ENCODE data around the gene MPPED1.

The MPPED1 gene

GRCh38 chr22:43504068-43504467 is 92.3 kb downstream of the MPPED1 start:
- TF ChIP-seq CTCF (IDR thresholded peaks at IDR 0.05; ENCODE audit: insufficient read depth, low read length, missing control alignments) = no peak
- ChIA-PET CTCF (no interaction called here), POLR2A (no interaction called here)
- no peak overlapping the region for H3K4me3 ChIP-seq (ENCODE audit: low read depth, low read length)
- no peak for DNase-seq (ENCODE audit: low read depth, low spot score)

GRCh38 chr22:43504666-43505261 is 93.0 kb downstream of the MPPED1 start:
- TF ChIP-seq CTCF (IDR thresholded peaks at IDR 0.05; ENCODE audit: insufficient read depth, low read length, missing control alignments) = no peak
- DNase-seq (ENCODE audit: low read depth, low spot score) = no peak
- POLR2A ChIA-PET = no interaction called here
- CTCF ChIA-PET = no interaction called here
- no peak overlapping the region for H3K4me3 ChIP-seq (ENCODE audit: low read depth, low read length)

GRCh38 chr22:43505423-43505822 is 93.6 kb downstream of the MPPED1 start:
- TF ChIP-seq CTCF (IDR thresholded peaks at IDR 0.05; ENCODE audit: insufficient read depth, low read length, missing control alignments) = no peak
- POLR2A ChIA-PET = no interaction called here
- CTCF ChIA-PET = no interaction called here

GRCh38 chr22:43505896-43506295 is 94.1 kb downstream of the MPPED1 start:
- no peak overlapping the region for H3K4me3 ChIP-seq (ENCODE audit: low read depth, low read length)
- ChIA-PET POLR2A (no interaction called here), CTCF (no interaction called here)
- TF ChIP-seq CTCF (IDR thresholded peaks at IDR 0.05; ENCODE audit: insufficient read depth, low read length, missing control alignments) = no peak
- no peak for DNase-seq (ENCODE audit: low read depth, low spot score)

More at GRCh38 chr22:43505423-43505822, 93.6 kb downstream of the MPPED1 start:
- no peak overlapping the region for H3K4me3 ChIP-seq (ENCODE audit: low read depth, low read length)
- no peak for DNase-seq (ENCODE audit: low read depth, low spot score)

- DNase-seq (ENCODE audit: low read depth, low spot score) = no peak
- H3K4me3 ChIP-seq (ENCODE audit: low read depth, low read length) = no peak overlapping the region
- ChIA-PET CTCF (no interaction called here), POLR2A (no interaction called here)
- TF ChIP-seq CTCF (IDR thresholded peaks at IDR 0.05; ENCODE audit: insufficient read depth, low read length, missing control alignments) = no peak
Observed at GRCh38 chr22:43506487-43506886, 94.7 kb downstream of the MPPED1 start.

- ChIA-PET POLR2A (no interaction called here), CTCF (no interaction called here)
- DNase-seq (ENCODE audit: low read depth, low spot score) = no peak
- no peak overlapping the region for H3K4me3 ChIP-seq (ENCODE audit: low read depth, low read length)
- no peak for TF ChIP-seq CTCF (IDR thresholded peaks at IDR 0.05; ENCODE audit: insufficient read depth, low read length, missing control alignments)
Observed at GRCh38 chr22:43507235-43507634, 95.4 kb downstream of the MPPED1 start.
